Measurements from ENCODE around the gene NT5DC1.

- no peak for TF ChIP-seq CTCF (IDR thresholded peaks at IDR 0.05)
- no peak for TF ChIP-seq POLR2A (IDR thresholded peaks at IDR 0.05)
These were observed 73.3 kb downstream of the NT5DC1 start for GRCh38 chr6:116173928-116174327.

Data from body of pancreas (tissue), 4 donors.